Measurements from ENCODE around the gene FHIP2A.
"Not testable (repeated sequence)": the region's sequence is repeated elsewhere in the genome, so short reads cannot be mapped to it uniquely, and the experiment has no call there.

FHIP2A gene

DNA sequence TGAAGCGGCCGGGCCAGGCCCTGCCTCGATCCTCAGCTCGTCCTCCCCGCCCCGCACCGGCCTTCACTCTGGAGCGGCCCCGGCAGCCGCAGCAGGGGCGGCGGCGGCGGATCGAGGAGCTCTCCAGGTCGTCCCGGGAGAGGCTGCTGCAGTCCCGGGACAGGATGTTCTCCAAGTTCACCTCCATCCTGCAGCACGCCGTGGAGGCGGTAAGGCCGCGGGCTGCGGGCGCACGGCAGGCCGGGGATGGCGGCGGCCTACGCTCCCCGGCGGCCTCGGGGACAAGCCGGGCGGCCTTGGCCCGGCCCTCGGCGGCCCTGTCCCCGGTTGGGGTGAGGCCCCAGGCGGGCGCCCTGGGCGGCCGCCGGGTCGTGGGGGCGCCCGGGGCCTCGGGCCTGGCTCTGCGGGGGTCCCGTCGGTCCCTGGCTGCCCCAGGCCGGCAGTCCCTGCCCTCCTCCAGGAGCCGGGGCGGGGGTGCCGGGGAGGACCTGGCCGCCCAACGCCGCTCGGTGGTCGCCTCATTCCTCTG lies 399 bp downstream of the FHIP2A start:
- DNase-seq, result no peak

DNA sequence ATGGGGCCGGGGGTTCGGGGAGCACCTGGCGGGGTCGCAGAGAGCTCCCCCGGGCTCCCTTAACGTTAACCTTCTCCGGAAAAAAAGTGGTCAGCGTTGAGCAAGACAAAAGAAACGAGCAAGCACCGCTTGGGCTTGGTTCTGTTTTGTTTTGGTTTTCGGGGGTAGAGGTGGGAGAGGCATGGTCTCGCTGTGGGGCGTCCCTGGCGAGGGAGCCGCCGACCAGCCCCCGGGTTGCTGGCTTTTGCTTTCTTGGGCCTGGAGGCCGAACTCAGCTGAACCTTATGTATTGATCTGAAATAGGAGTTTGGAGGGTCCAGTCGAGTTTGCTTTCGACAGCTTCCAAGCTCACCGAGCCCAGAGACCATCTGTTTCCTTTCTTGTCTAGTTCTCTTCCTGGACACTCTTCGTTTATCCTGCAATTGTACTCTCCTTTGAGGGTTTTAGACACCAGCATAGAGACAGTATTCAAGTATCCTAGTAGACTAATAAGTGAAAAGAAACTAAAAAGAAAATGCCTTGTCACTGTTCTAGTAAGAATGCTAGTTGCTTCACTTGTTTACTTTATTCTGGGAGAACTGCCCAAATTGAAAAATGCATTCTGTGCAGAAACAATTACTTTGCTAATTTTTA lies 980 bp downstream of the FHIP2A start:
- DNase-seq, result no peak

DNA sequence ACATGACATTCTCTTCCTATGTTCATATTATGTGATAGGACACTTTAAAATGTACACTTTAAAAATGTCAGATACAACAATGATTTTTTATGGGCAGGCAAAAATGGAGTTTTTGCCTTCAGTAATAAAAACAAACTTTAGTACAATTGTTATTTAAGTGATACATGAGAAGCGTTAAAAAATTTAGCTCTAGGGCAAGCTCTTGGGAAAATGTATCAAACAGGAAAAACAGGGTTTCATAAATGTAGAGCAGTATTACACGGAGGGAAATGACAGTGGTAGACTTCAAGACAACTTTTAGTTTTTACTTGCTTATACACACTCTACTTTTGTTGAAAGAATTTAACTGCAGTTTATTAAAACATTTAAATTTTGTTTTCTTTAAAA lies 1.5 kb downstream of the FHIP2A start:
- DNase-seq, result no peak

DNA sequence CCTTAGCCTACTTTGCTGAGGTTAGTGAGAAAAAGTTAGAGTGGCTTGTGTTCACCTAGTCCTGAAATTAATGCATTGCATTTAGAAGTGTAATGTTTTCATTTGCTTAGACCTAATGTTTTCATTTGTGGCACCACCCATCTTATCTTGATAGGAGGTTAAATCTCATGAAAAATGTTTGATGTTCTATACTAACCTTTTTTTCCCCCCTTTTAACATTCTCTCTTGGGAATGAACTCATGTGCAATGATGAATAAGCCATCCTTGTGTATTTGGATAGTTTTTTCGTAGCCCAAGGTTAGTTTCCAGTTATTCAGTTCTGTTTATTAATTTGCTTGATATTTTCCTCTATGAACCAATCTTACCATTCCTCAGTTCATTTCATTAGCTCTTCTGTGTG lies 2.8 kb downstream of the FHIP2A start:
- DNase-seq, result no peak

DNA sequence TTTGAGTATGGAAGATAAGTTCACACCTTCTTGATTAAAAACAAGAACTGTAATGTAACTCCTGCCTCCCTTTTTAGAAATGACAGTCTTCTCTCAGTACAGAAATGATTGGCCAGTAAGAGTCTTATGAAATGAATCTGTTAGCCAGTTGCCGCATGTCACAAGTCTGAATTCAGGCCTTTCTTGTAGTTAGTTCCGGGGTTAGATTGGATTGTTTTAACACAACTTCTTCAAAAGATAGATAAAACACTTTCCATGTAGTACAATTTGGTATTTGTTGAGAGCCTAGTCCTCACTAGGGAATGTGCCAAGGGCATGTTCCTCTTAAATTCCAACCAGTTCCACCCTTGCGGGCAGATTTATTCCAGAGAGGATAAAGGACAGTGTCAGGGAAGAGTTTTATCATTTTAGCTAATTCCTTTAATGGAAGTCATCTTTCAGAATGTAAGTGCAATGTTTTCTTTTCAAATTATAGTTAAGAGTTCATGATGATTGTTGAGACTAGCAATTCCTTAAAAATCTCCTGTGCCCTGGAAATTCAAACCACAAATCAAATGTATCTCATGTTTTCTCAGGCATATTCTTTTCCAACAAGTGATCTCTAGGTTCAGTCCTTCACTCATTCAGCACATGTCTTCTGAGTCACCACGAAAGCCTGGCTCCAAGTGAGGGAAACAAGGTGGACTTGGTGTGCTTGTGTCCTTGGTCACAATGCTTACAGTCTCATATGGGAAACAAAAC lies 4.1 kb downstream of the FHIP2A start:
- no peak for DNase-seq

DNA sequence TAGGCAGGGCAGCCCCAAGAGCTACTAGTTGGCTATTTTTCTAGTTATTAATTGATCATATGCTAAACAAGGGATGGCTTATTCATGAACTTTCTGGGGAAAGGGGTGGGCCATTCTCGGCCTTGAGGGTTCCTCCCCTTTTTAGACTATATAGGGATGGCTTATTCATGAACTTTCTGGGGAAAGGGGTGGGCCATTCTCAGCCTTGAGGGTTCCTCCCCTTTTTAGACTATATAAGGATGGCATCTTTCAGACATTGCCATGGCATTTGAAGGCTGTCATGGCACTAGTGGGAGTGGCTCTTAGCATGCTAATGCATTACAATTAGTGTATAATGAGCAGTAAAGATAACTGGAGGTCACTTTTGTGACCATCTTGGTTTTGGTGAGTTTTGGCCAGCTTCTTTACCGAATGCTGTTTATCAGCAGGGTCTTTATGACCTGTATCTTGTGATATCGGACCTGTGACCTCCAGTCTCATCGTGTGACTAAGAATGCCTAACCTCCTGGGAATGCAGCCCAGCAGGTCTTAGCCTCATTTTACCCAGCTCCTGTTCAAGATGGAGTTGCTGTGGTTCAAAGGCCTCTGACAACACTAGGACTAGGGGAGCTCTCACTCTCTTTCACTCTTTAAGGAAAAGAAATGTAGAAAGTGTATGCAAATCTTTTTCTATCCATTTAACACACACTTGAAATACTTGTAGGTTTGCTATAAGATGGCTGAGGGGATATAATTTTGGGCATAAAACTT lies 7.8 kb downstream of the FHIP2A start:
- no peak for DNase-seq

- no peak for DNase-seq
These were observed 9.7 kb downstream of the FHIP2A start for GRCh38 chr10:114831186-114831867.

- DNase-seq, result no peak
These were observed 16.1 kb downstream of the FHIP2A start for GRCh38 chr10:114837690-114838089.

DNA sequence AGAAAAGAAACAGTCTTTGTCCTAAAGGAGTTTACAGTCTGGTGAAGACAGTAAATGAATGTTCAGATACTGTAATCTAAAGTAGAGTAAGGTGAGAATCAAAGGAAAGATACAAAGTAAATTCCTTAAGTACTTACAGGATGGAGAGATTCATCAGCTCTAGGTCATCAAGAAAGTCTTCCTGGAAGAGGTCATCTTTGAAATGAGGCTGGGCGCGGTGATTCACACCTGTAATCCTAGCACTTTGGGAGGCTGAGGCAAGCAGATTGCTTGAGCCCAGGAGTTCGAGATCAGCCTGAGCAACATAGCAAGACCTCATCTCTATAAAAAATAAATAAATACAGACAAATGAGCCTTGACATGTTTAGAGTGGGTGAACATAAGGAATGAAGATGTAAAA lies 18.3 kb downstream of the FHIP2A start:
- no peak for DNase-seq

DNA sequence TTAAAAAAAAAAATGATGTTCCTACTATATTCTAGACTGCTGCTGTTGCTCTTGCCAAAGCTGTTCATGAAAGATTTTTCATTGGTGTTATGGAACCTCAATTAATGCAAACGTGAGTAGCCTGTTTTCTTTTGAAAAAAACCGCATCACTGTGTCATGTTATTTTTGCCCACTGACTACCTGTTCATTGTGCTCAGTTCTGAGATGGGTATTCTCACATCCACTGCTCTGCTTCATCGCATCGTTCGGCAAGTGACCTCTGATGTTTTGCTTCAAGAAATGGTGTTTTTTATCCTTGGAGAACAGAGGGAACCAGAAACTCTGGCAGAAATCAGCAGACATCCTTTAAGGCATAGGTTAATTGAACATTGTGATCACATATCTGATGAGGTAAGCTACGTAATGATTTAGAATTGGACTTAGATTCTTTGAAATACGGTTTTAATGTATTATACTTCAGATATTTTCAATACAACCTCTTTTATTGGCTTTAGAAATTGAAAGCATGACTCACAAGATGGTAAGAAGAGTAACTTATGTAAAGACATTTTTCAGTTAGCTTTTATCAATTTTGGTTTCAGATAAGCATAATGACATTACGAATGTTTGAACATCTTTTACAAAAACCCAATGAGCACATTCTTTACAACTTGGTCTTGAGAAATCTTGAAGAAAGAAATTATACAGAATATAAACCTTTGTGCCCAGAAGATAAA lies 24.6 kb downstream of the FHIP2A start:
- DNase-seq, result no peak

DNA sequence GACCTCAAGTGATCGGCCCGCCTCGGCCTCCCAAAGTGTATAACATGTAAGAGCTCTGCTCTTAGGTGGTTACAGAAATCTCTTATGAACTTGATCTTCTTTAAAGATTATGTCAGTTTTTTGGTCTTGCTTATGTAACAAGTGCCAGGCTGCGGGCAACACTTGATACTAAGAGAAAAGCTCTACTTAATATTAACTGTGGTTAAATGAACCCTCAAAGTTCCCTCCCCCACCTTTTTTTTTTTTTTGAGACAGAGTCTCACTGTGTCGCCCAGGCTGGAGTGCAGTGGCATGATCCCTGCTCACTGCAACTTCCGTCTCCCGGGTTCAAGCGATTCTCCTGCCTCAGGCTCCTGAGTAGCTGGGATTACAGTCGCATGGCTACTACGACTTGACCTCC lies 25.9 kb downstream of the FHIP2A start:
- DNase-seq, result not testable (repeated sequence)

GRCh38 chr10:114849674-114850073 lies 28.1 kb downstream of the FHIP2A start:
- no peak for DNase-seq

GRCh38 chr10:114850126-114850525 lies 28.5 kb downstream of the FHIP2A start:
- no peak for DNase-seq

GRCh38 chr10:114851336-114851735 lies 29.8 kb downstream of the FHIP2A start:
- no peak for DNase-seq

GRCh38 chr10:114852197-114852596 lies 30.6 kb downstream of the FHIP2A start:
- no peak for DNase-seq

GRCh38 chr10:114854906-114855305 lies 33.3 kb downstream of the FHIP2A start:
- no peak for DNase-seq

- no peak for DNase-seq
These were observed 34.4 kb downstream of the FHIP2A start for GRCh38 chr10:114855776-114856543.

GRCh38 chr10:114856544-114857287 lies 35.1 kb downstream of the FHIP2A start:
- DNase-seq, result no peak

GRCh38 chr10:114857288-114857565 lies 35.6 kb downstream of the FHIP2A start:
- DNase-seq, result not testable (repeated sequence)

- DNase-seq, result no peak
These were observed 36.5 kb downstream of the FHIP2A start for GRCh38 chr10:114857922-114858629.

DNA sequence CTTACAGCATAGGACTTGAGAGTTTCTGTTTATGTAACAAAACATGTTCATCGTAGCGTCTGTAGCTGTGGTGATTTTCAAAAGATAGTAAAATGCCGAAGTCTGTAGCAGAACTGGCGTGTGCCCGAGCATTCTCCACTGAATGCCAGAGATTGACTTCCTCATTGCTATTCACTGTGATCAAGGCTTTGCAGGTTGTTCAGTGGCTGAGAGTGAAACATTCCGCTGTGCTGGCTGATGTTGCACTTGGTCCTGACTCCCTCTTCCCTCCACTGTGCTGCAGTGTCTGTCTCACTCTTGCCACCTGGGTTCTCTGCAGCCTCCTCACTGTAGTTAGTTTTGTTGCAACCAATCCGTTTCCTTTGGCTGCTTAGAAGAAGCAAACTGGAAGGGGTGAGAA lies 37.6 kb downstream of the FHIP2A start:
- DNase-seq, result no peak
